Amygdala (tissue), 56 donors: ENCODE results near the gene IGLON5.

Experiments
- DNase-seq, 56 donors: peaks; one replicate each; lab custom pipeline; 2025; lab: John Stamatoyannopoulos, UW

IGLON5 gene

GRCh38 chr19:51356159-51356801, 44.8 kb downstream of the IGLON5 start:
- no peak for DNase-seq

GRCh38 chr19:51357952-51358351, 46.5 kb downstream of the IGLON5 start:
- no peak for DNase-seq

DNA sequence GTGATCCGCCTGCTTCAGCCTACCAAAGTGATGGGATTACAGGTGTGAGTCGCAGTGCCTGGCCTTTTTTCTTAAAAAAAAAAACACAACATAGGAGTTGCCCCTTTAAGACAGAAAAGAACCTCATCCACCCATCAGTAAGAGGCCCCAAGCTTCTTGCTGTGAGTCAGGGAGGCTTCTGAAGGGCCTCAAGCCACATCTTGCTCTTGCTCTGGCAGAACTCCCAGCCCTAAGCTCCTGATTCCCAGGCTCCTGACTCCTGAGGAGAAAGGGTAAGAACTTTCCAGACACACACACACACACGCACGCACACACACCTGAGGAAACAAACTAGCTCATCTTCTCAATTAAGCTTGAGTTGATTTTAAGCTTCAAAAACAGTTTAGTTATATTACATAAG, 47.9 kb downstream of the IGLON5 start:
- DNase-seq = peak in 2 of 56 donors; percentile 10 to 29

- no peak for DNase-seq
Measured at GRCh38 chr19:51361239-51361638, 49.8 kb downstream of the IGLON5 start.

GRCh38 chr19:51364200-51365106, 53.0 kb downstream of the IGLON5 start:
- peak in 18 of 56 donors; percentile 6 to 55 (median 24) for DNase-seq

GRCh38 chr19:51365211-51365964, 53.9 kb downstream of the IGLON5 start:
- DNase-seq = peak in 18 of 56 donors; percentile 10 to 52 (median 26)

- no peak for DNase-seq
Measured at GRCh38 chr19:51365965-51366388, 54.5 kb downstream of the IGLON5 start, which contains the start of gene ETFB. ETFB (minus strand) TSS chr19:51366388; CDS start chr19:51366326, 62 bp downstream.

- DNase-seq = peak; percentile 57 to 99 (median 96)
Measured at GRCh38 chr19:51366389-51367254, 55.2 kb downstream of the IGLON5 start.

DNA sequence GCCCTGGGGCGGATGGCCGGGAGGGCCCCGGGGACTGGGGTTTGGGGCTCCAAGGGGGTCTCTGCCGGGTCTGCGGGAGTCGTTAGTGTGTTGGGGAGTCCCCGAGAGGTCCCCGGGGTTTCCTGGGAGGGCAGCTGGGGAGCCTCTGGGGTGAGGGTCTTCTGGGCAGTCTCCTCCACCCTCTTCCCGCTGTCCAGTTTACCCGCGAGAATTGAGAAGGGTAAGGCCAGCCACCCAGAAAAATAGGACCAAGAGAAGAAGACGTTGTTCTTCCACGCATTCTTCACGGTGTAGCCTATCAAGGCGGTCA, 55.8 kb downstream of the IGLON5 start:
- DNase-seq = peak in 4 of 56 donors; percentile 55 to 72 (median 60)

- DNase-seq = peak; percentile 50 to 99 (median 97)
Measured at GRCh38 chr19:51367565-51368365, 56.3 kb downstream of the IGLON5 start.

- peak in 4 of 56 donors; percentile 11 to 58 (median 36) for DNase-seq
Measured at GRCh38 chr19:51368366-51369282, 57.2 kb downstream of the IGLON5 start, which contains the start of gene CLDND2. CLDND2 (minus strand) TSS chr19:51369003; CDS start chr19:51368577, 426 bp downstream.

DNA sequence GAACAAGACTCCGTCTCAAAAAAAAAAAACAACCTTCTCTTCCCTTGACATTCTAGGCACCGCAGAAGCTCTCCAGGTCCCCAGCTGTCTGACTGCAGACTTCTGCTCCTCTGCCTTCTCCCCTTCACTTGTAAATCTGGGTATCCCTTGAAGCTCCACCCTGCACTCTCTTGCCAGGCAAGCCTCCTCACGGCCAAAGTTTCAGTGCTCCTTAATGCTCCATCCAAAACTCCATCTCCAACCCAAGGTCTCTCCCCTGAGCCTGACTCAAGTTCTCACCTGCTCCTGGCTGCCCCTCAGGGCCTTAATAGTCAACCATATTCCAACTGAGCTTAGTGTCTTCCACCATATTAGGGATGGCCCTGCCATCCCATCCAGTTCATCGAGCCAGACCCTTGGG, 58.8 kb downstream of the IGLON5 start:
- no peak for DNase-seq

GRCh38 chr19:51371186-51371690, 59.8 kb downstream of the IGLON5 start:
- no peak for DNase-seq

DNA sequence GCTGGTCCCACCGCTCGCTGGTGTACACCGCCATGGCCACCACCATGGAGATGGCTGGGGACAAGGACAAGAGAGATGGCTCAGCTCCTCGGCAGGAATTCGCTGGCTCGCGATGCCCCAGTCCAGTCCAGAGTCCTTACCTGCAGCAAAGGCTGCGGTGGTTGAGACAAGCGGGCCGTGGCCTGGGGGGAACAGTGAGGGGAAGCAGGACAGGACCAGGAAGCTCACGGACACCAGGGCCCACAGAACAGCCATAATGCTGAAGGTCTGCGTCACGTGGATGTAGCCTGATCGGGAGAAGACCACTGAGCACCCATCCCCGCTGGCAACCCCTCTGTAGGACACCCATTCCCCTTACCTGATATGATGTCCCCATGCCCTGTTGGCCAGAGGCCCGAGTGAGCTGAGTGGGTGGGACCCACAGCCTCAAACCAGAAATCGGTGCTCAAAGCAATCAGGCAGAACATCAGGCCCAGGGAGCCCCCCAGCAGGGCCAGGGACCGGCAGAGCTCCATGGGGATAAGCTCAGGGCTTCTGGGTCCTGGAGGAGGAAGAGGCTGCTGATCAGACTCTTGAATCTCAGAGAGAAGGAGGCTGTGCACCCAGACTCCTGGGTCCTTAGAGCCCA, 60.7 kb downstream of the IGLON5 start:
- DNase-seq = no peak

GRCh38 chr19:51372649-51373504, 61.4 kb downstream of the IGLON5 start, which contains the start of gene NKG7:
NKG7 (minus strand) TSS chr19:51372654; CDS start chr19:51372535, 119 bp downstream.
- DNase-seq = no peak
